Stimulated activated naive CD4-positive, alpha-beta T cell treated with Interleukin-2 at 50 U/mL for 16 hours (primary cell): Measurements from ENCODE around the gene ZC3H15.
"Not testable (repeated sequence)": the region's sequence is repeated elsewhere in the genome, so short reads cannot be mapped to it uniquely, and the experiment has no call there.

Experiments
- DNase-seq: peaks from one replicate; lab custom pipeline; 2025; lab: John Stamatoyannopoulos, UW

Gene ZC3H15

DNA sequence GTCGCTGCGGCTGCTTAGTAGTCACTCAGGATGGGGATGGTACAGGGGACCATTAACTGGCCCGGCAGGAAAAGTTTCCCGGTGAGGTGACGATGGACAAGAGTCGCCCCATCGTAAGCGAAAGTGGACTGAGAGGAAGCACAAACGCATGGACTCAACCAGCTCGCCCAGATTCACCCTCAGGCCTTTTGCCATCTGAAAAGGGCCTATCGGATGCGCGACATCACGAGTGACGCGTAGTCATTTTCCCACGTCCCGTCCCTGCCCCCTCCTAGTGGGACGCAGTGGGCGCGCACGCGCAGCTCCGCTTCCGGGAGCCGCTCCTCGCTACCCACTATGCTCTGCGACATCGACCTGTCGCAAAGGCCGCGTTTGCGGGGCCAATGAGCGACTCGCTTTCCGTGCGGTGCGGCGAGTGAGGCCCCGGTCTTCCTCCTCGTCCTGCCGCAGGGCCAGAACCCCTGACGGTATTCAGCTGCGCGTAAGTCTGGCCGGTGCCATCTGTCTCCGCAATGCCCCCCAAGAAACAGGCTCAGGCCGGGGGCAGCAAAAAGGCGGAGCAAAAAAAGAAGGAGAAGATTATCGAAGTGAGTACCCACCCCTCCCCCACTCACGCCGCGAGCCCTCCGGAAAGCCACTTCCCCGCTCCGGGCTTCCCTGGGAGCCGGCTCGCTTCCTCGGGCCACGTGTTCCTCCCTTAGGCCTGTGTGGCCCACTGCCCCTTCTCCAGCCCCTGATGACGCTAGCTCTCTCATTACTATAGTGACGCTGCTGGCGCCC, at the start of gene ZC3H15:
Gene ZC3H15 (plus strand): TSS at position 390 of the 780 bp plus-strand sequence. CDS start 123 bp downstream, at position 513.
- DNase-seq, result peak; percentile 94

DNA sequence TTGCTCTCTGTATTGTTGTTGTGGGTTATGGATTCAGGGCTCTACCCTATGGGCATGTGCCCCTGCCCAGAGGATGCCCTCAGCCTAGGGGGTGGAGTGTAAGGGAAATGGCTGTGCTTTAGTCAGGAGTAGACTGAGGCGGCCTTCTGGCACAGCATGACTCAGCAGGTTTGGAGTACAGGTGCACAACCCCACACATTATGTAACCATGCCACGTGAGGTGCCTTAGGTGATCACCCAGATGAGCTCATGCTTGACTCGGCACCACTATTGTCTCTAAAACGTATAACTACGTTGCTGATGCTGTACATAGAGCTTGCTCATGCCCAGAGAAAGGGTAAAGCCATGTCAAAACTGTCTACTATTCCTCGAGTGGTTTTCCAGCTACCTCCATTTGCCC, 48.3 kb upstream of the ZC3H15 start:
- DNase-seq, result no peak

- DNase-seq, result not testable (repeated sequence)
These were observed 46.4 kb upstream of the ZC3H15 start for GRCh38 chr2:186439673-186440095.

DNA sequence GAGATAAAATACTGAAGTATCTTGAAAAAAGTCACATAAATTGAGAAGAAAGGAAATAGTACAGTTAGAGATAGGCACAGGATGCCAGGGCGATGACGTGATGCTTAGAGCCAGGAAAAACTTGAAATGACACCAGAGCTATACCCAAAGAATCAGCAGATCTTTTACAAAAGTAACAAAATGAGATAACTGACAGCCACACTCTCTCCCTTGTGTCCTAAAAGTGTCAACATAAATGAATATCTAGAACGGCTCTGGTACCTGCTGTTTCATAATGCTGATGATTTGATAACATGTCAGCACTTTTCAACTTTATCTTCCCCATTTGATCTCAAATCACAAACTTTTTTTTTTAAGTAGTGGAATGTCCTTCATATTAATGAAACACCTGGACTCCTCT, 45.6 kb upstream of the ZC3H15 start:
- no peak for DNase-seq

GRCh38 chr2:186442885-186443284, 43.2 kb upstream of the ZC3H15 start:
- DNase-seq, result no peak

- no peak for DNase-seq
These were observed 42.2 kb upstream of the ZC3H15 start for GRCh38 chr2:186443851-186444250.

DNA sequence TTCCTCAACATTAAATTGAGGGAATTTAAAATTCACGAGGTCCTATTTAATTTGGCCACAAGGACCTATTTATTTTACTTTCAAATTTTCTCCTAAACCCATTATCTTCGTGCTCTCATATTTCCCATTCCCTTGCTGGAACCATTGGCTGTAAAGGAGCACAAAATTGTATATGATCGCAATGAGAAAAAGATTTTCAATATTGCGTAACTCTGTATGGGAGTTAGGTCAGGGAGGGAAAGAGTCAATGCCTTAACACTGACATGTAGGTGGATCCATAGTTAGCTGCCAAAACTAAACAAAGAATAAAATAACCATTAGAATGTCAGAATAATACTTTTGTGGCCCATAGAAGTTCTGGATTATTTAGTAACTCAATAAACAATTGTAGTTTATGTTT, 40.6 kb upstream of the ZC3H15 start:
- DNase-seq, result no peak

DNA sequence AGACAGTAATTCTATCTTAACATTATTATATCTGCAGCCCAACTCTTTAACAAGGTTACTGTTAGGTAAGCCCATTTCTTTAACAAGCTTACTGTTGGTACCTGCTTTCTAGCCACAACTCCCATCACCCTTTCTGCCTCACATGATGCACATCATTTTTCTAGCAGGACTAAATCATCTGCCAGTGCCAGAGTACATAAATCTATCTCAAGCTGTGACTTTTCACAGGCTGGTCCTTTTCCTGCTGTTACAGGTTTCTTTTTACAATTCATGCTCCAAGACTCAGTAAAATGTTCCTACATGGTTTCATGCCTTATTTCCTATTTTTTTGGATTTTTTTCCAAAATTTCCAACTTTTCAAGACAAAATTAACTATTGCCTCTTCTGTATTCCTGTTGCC, 30.4 kb upstream of the ZC3H15 start:
- no peak for DNase-seq

DNA sequence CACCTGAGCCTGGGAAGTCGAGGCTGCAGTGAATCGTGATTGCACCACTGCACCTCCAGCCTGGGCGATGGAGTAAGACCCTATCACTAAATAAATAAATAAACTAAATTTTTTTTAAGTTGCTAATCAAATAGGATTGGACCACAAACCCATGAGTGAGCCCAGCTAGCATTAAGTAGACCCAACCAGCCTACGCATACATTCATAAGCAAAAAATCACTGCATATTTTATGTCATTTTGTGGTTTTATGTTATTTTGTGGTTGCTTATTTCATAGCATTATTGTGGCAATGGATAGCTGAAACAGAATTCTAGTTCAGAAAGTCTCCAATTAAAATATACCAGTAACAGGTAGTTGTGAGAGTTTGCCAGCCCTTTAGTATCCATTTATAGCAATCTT, 29.1 kb upstream of the ZC3H15 start:
- no peak for DNase-seq

GRCh38 chr2:186457908-186458307, 28.2 kb upstream of the ZC3H15 start:
- DNase-seq, result no peak

DNA sequence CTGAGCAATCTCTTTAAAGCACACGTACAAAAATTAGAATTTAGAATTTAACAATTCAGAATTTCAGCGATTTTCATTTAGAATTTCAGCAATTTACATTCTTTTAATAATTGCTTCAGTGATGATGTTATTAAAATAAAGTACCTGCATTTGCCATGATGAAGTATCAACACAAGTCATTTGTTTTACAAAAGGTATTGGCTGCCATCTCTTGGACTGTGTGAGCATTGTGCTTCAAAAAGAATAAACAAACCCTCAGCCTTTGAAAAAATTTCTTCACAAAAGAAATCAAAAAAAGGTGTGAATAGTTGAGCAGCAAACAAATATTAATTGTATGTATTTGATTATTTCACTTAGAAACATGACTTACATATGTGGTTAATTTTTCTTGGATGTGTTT, 27.1 kb upstream of the ZC3H15 start:
- no peak for DNase-seq

- DNase-seq, result no peak
These were observed 25.6 kb upstream of the ZC3H15 start for GRCh38 chr2:186460465-186460864.

GRCh38 chr2:186466743-186467142, 19.3 kb upstream of the ZC3H15 start:
- DNase-seq, result no peak

GRCh38 chr2:186467421-186467820, 18.6 kb upstream of the ZC3H15 start:
- no peak for DNase-seq

DNA sequence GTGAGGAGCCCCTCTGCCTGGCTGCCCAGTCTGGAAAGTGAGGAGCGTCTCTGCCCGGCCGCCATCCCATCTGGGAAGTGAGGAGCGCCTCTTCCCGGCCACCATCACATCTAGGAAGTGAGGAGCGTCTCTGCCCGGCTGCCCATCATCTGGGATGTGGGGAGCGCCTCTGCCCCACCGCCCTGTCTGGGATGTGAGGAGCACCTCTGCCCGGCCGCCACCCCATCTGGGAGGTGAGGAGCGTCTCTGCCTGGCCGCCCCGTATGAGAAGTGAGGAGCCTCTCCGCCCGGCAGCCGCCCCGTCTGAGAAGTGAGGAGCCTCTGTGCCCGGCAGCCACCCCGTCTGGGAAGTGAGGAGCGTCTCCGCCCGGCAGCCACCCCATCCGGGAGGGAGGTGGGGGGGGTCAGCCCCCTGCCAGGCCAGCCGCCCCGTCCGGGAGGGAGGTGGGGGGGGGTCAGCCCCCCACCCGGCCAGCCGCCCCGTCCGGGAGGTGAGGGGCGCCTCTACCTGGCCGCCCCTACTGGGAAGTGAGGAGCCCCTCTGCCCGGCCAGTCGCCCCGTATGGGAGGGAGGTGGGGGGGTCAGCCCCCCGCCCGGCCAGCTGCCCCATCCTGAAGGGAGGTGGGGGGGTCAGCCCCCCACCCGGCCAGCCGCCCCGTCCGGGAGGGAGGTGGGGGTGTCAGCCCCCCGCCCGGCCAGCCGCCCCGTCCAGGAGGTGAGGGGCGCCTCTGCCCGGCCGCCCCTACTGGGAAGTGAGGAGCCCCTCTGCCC, 13.2 kb upstream of the ZC3H15 start:
- DNase-seq, result not testable (repeated sequence)

DNA sequence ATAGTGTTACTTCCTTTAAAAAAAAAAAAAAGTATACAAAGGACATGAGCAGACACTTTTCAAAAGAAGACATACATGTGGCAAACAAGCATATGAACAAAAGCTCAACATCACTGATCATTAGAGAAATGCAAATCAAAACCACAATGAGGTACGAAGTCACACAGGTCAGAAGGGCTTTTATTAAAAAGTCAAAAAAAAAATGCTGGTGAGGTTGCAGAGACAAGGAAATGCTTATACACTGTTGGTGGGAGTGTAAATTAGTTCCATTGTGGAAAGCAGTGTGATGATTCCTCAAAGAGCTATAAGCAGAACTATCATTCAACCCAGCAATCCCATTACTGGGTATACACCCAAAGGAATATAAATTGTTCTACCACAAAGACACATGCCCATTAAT, 11.8 kb upstream of the ZC3H15 start:
- DNase-seq, result not testable (repeated sequence)

DNA sequence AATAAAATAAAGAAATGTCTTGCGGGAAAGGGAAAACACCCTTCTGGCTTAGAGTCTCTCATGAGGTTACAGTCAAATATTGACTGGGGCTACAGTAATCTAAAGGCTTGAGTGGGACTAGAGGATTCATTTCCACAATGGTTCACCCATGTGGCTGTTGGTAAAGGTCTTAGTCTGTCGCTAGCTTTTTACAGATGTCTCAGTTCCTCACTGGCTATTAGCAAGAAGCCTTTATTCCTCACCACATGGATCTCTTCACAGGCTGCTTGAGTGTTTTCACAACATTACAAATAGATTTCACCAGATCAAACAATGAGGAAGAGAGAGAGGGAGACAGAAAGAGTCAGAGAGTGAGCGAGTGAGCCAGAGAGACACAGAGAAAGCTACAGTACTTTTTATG, 8.3 kb upstream of the ZC3H15 start:
- no peak for DNase-seq

DNA sequence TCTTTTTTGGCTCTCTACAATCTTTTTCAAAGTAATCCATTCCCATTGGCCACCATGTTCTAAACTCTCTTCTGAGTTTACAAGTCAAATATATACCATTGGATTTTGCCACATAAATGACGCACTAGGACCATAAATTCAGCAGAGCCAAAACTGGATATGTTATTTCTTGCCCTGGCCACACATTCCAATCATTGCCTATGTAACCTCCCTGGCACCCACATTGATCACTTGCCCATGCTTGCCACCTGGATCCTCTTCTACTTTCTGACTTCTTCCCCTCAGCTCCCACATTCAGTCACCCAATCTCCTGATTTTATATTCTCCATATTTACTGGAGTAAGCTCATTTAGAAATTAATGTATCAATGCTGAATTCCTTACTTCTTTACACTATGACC, 5.1 kb upstream of the ZC3H15 start:
- DNase-seq, result no peak

DNA sequence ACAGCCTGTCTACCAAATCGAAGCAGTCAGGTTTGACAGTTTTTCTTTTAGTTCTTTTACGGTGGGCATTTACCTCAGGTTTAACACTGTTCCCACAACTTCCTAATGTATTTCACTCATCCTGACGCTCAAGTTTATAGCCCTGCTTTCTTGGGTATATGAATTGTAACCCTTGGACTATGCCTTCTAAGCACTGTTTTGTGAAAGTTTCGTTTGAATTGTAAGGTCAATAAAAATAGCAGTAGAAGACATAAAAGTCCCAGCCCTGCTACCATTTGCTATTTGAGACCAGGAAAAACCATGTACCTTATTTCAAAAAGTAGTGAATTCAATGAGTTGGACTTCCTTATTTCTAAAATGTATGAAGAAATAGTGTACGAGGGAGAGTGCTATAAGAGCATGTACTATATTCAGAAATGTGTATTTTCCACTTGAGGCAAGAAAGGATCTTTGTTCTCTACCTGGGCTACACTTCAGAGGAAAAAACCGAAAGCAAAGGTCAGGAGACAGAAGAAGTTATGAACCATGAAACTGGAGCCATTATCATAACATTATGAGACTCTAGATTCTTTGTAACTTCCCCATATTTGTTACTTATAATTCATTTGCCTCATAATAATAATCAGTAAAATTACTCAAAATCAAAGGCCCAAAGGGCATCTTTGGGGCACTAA, 1.9 kb upstream of the ZC3H15 start:
- no peak for DNase-seq

GRCh38 chr2:186485576-186485870, 537 bp upstream of the ZC3H15 start:
- no peak for DNase-seq

DNA sequence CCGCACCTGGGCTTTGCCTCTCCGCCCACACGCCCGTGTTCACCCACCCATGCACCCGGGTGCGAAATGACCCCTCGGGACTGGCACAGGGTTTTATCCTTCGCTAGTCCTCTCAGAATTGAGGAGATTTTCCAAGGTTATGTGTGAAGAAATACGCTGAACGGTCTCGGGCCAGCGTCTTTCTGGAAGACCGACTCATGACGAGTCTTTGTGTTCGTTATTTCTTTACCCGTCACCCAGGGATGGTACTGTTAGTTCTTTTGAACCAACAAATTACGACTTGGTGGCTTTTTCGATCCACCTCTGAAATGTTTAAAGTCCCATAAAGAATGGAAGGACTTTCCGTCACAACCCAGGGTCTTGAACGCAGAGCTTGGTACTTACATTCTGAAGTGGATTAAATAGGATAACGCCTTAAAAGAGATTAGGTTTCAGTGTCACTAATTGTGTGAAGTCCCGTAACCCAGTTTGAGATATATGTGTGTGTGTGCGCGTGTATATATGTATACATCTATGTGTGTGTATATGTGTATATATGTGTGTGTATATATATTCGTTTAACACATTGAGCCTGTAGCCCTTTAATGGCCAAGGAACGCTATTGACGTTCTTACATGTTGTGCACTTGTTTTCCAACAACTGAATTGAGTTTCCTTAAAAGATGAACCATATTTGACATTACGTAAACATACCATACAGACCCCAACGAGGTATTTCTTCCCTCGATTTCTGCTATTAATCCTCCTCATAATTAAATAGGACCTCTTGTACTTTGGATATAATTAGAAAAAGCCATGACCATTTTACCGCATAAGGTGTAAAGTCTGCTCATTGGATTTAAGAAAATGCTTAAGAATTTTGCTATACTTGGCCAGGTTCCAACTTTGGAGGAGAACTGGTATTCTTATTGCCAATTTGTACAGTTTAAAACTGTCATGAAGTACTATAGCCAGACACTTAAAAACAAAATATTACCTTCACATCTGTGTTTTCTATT, 889 bp downstream of the ZC3H15 start:
- no peak for DNase-seq

DNA sequence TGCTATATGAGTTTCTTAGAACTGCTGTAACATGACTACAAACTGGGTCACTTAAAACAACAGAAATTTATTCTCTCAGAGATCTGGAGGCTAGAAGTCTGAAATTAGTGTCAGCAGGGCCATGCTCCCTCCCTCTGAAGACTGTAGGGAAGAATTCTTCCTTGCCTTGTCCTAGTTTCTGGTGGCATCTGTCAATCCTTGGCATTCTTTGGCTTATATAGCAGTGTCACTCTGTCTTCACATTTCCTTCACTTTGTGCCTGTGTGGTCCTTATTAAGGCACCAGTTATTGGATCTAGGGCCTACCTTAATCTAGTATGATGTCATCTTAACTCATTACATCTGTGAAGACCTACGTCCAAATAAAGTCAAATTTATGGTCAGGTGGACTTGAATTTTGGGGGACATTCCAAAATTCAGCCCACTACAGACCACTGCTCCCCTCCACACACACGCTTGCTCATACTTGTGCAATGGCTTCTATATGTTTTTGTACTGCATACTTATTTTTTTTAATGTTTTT, 7.6 kb downstream of the ZC3H15 start:
- no peak for DNase-seq
